Progenitor cell of endocrine pancreas (in vitro differentiated cells): ENCODE results near the gene MYRIP. TPM values are rescaled to one million over a fixed set of nuclear protein-coding genes. Genes with fewer than 3 reads are reported as not detected.

Source experiments
- DNase-seq: peaks from one replicate; pipeline ENCODE4 v3.0.0; 2021; ENCODE audit warnings: low spot score; ENCODE audit not compliant: unreplicated experiment
- H3K27ac Mint-ChIP-seq: 2 replicates; pipeline ENCODE4 v1.8.0; 2021; ENCODE audit warnings: mild to moderate bottlenecking, moderate library complexity, mixed read lengths
- H3K27me3 Mint-ChIP-seq: 2 replicates; pipeline ENCODE4 v1.8.0; 2021; ENCODE audit warnings: mixed read lengths
- H3K36me3 Mint-ChIP-seq: 2 replicates; pipeline ENCODE4 v1.8.0; 2022; ENCODE audit warnings: mixed read lengths; ENCODE audit not compliant: insufficient read depth
- H3K4me1 Mint-ChIP-seq: 2 replicates; pipeline ENCODE4 v1.8.0; 2021; ENCODE audit warnings: low read depth, mixed read lengths
- H3K4me3 Mint-ChIP-seq: 2 replicates; pipeline ENCODE4 v1.8.0; 2021; ENCODE audit warnings: low read depth, mild to moderate bottlenecking, moderate library complexity, mixed read lengths
- H3K9me3 Mint-ChIP-seq: 2 replicates; pipeline ENCODE4 v1.8.0; 2021; ENCODE audit warnings: low read depth, mixed read lengths
- CTCF ChIP-seq: fragments of 200-600 bp; sonication (generic); IDR thresholded peaks from one replicate; pipeline ENCODE4 v1.5.0; 2021; ENCODE audit warnings: antibody characterized with exemption, mild to moderate bottlenecking; ENCODE audit not compliant: unreplicated experiment
- total RNA-seq: library from RNA; stranded (reverse); gene quantifications from 2 replicates; pipeline ENCODE4 v1.2.1, GENCODE V29; 2021

Gene MYRIP
- total RNA-seq, 1 donor from 2014 or later, result 0.57 TPM

DNA sequence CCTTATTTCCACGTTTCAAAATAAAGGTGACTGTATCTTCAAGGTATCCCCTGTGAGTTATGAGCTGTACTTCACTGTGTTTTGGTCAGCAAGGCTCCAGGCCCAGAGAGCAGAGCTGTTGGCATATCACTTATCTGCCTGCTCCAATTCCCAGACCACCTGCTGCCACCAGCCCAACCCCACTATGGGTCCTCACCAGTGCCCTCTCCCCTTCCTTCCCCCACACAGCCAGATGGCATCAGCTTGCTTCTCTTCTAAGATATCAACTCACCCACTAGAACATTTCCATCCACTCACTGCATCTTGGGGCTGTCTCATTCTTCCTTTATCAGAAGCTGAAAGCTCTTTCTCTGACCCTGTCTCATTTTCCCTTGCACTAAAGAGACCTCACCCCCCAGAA, 363.2 kb downstream of the MYRIP start:
- Mint-ChIP-seq H3K36me3 (no peaks in the 10 kb centered on the region), H3K4me1 (no peaks in the 10 kb centered on the region), H3K27ac (no peak overlapping the region), H3K27me3 (peaks cover 7% of the 10 kb centered on the region), H3K9me3 (no peaks in the 10 kb centered on the region), H3K4me3 (no peak overlapping the region)
- DNase-seq, result no peak
- TF ChIP-seq CTCF, result no peak

DNA sequence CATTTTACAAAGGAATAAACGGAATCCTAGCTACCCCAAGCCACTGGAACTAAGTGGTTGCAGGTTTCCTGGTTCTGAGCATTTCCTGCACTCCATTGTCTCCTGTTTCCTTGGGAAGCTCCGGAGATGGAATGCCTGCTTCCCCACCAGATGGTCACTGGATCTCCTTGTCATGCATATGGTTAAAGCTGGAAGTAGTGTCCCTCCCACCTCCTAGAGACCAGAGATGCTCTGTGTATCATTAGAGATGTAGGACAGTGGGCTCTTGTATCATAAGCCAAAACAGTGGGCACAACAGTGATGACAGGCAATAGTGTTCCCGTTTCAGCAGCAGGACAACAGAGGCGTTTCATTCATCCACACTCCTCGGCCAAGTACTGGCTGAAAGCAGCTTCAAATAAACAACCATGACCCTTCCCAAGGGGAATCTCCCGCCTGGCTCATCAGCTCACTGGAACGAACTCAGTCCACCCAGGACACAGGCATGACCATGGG, 363.9 kb downstream of the MYRIP start:
- Mint-ChIP-seq H3K4me3 (no peak overlapping the region), H3K27ac (no peak overlapping the region)

GRCh38 chr3:40178012-40178594, 368.7 kb downstream of the MYRIP start:
- no peaks in the 10 kb centered on the region for H3K27me3 Mint-ChIP-seq
- no peak overlapping the region for H3K4me3 Mint-ChIP-seq
- no peak for TF ChIP-seq CTCF
- DNase-seq, result no peak
- no peaks in the 10 kb centered on the region for H3K36me3 Mint-ChIP-seq
- H3K27ac Mint-ChIP-seq, result no peak overlapping the region
- H3K4me1 Mint-ChIP-seq, result no peaks in the 10 kb centered on the region
- no peaks in the 10 kb centered on the region for H3K9me3 Mint-ChIP-seq

More for the DNA sequence above, 363.9 kb downstream of the MYRIP start:
- DNase-seq, result no peak
- peaks cover 7% of the 10 kb centered on the region for H3K27me3 Mint-ChIP-seq
- no peaks in the 10 kb centered on the region for H3K36me3 Mint-ChIP-seq
- no peaks in the 10 kb centered on the region for H3K9me3 Mint-ChIP-seq
- no peaks in the 10 kb centered on the region for H3K4me1 Mint-ChIP-seq
- TF ChIP-seq CTCF, result no peak

- Mint-ChIP-seq H3K4me1 (peaks cover under 1% of the 10 kb centered on the region), H3K9me3 (no peaks in the 10 kb centered on the region), H3K36me3 (no peaks in the 10 kb centered on the region), H3K27ac (peak overlapping the region; percentile 69), H3K4me3 (no peak overlapping the region), H3K27me3 (no peaks in the 10 kb centered on the region)
- peak; percentile 67 for DNase-seq
- peak; percentile 92 for TF ChIP-seq CTCF
Observed at GRCh38 chr3:40179016-40179415, 369.6 kb downstream of the MYRIP start.

DNA sequence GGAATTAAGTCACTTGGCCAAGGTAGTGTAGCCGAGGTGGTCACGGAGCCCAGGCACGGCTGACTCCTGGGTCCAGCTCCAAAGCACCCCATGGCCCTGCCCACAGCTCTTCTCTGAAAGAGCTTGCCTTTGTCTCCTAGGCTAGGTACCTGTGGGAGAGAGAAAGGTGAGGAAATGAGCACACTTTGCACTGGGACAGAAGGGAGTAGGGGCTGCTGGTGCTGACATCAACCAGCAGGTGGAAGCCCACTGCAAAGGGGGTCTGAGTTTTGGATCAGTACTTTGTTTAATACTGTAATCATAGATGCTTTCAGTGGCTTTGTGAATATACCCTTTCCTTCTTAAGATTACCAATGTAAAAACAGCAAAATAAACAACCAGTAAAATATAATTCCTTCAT, 371.8 kb downstream of the MYRIP start:
- Mint-ChIP-seq H3K27ac (no peak overlapping the region), H3K27me3 (peaks cover 3% of the 10 kb centered on the region), H3K4me3 (no peak overlapping the region), H3K4me1 (peaks cover 1% of the 10 kb centered on the region), H3K36me3 (no peaks in the 10 kb centered on the region), H3K9me3 (no peaks in the 10 kb centered on the region)
- DNase-seq, result no peak
- TF ChIP-seq CTCF, result peak; percentile 36
